HEK293 (cell line): ENCODE measurements around the gene SCUBE1.
A peak's percentile ranks its signal among the peaks of the same experiment; 100 is the strongest.

ENCODE experiments used
- CTCF ChIA-PET: fragments of 350-600 bp; formaldehyde crosslinking; extraction: SDS; loops from one replicate; lab custom pipeline; 2021; ENCODE audit warnings: antibody characterized with exemption; lab: Yijun Ruan, JAX
- POLR2A ChIA-PET: fragments of 300-600 bp; formaldehyde crosslinking; extraction: SDS; loops from one replicate; lab custom pipeline; 2020; ENCODE audit warnings: antibody characterized with exemption, inconsistent platforms; lab: Yijun Ruan, JAX
- H3K27ac ChIP-seq: fragments of 200-500 bp; sonication (Bioruptor generic); 2 replicates; pipeline ENCODE4 v1.5.1; 2014; ENCODE audit warnings: low read depth, low read length, control low read depth, inconsistent platforms; ENCODE audit errors: extremely low read depth
- H3K36me3 ChIP-seq, 2 experiments: fragments of 200-500 bp in 1 of 2; sonication (Bioruptor generic) in 1 of 2; 1 replicate in 1 of 2; 2 replicates in 1 of 2; pipeline ENCODE4 v1.5.1; 2014 to 2017; ENCODE audit warnings: inconsistent platforms in 2 of 2, low read length in 2 of 2; ENCODE audit not compliant: control insufficient read depth in 2 of 2, insufficient read depth in 1 of 2
- H3K4me1 ChIP-seq: fragments of 200-500 bp; sonication (Bioruptor generic); 2 replicates; pipeline ENCODE4 v1.5.1; 2014; ENCODE audit warnings: mild to moderate bottlenecking, low read length, inconsistent platforms; ENCODE audit not compliant: control insufficient read depth, insufficient read depth
- H3K4me3 ChIP-seq: 2 replicates; pipeline ENCODE4 v1.5.1; 2011; ENCODE audit warnings: low read depth, mild to moderate bottlenecking, control low read depth, low read length, moderate library complexity
- H3K9me3 ChIP-seq: fragments of 200-500 bp; sonication (Bioruptor generic); 2 replicates; pipeline ENCODE4 v1.5.1; 2014; ENCODE audit warnings: low read depth, low read length, inconsistent platforms; ENCODE audit not compliant: control insufficient read depth, insufficient read depth
- GFI1B ChIP-seq: fragments of 450-650 bp; formaldehyde crosslinking; IDR thresholded peaks from 2 replicates; pipeline ENCODE4 v1.5.1; 2016; ENCODE audit warnings: missing biosample characterization, missing genetic modification characterization
- GLIS1 ChIP-seq: fragments of 450-650 bp; formaldehyde crosslinking; IDR thresholded peaks from 2 replicates; pipeline ENCODE4 v1.5.1; 2016; ENCODE audit warnings: missing biosample characterization, missing genetic modification characterization
- KLF1 ChIP-seq: fragments of 450-650 bp; formaldehyde crosslinking; IDR thresholded peaks from 2 replicates; pipeline ENCODE4 v1.5.1; 2016; ENCODE audit warnings: missing biosample characterization, missing genetic modification characterization
- OSR2 ChIP-seq: fragments of 450-650 bp; formaldehyde crosslinking; IDR thresholded peaks from 2 replicates; pipeline ENCODE4 v1.5.1; 2016; ENCODE audit warnings: missing biosample characterization, missing genetic modification characterization
- REPIN1 ChIP-seq: fragments of 450-650 bp; formaldehyde crosslinking; IDR thresholded peaks from 2 replicates; pipeline ENCODE4 v1.5.1; 2017; ENCODE audit warnings: missing biosample characterization, missing genetic modification characterization, low read depth
- SALL2 ChIP-seq: fragments of 450-650 bp; formaldehyde crosslinking; IDR thresholded peaks from 2 replicates; pipeline ENCODE4 v1.5.0; 2017; ENCODE audit warnings: missing biosample characterization, mild to moderate bottlenecking, missing genetic modification characterization, borderline replicate concordance
- ZBTB1 ChIP-seq: fragments of 450-650 bp; formaldehyde crosslinking; IDR thresholded peaks from 2 replicates; pipeline ENCODE4 v1.5.1; 2016; ENCODE audit warnings: missing biosample characterization, missing genetic modification characterization
- ZBTB21 ChIP-seq: fragments of 450-650 bp; formaldehyde crosslinking; IDR thresholded peaks from 2 replicates; pipeline ENCODE4 v1.5.1; 2017; ENCODE audit warnings: missing biosample characterization, missing genetic modification characterization
- ZBTB8A ChIP-seq: fragments of 450-650 bp; formaldehyde crosslinking; IDR thresholded peaks from 2 replicates; pipeline ENCODE4 v1.5.1; 2016; ENCODE audit warnings: missing biosample characterization, missing genetic modification characterization
- ZFHX2 ChIP-seq: fragments of 450-650 bp; formaldehyde crosslinking; conservative IDR thresholded peaks from 2 replicates; pipeline ENCODE4 v1.5.1; 2016; ENCODE audit warnings: missing biosample characterization, missing genetic modification characterization
- ZIC2 ChIP-seq: fragments of 450-650 bp; formaldehyde crosslinking; IDR thresholded peaks from 2 replicates; pipeline ENCODE4 v1.5.1; 2016; ENCODE audit warnings: missing biosample characterization, missing genetic modification characterization
- ZNF114 ChIP-seq: fragments of 450-650 bp; formaldehyde crosslinking; IDR thresholded peaks from 2 replicates; pipeline ENCODE4 v1.5.0; 2017; ENCODE audit warnings: missing biosample characterization, missing genetic modification characterization
- ZNF121 ChIP-seq: fragments of 450-650 bp; formaldehyde crosslinking; IDR thresholded peaks from 2 replicates; pipeline ENCODE4 v1.5.1; 2016; ENCODE audit warnings: missing biosample characterization, missing genetic modification characterization
- ZNF169 ChIP-seq: fragments of 450-650 bp; formaldehyde crosslinking; IDR thresholded peaks from 2 replicates; pipeline ENCODE4 v1.5.1; 2016; ENCODE audit warnings: missing biosample characterization, missing genetic modification characterization
- ZNF335 ChIP-seq: fragments of 450-650 bp; formaldehyde crosslinking; conservative IDR thresholded peaks from 2 replicates; pipeline ENCODE4 v1.5.1; 2016; ENCODE audit warnings: missing biosample characterization, missing genetic modification characterization
- ZNF391 ChIP-seq: fragments of 450-650 bp; formaldehyde crosslinking; IDR thresholded peaks from 2 replicates; pipeline ENCODE4 v1.5.1; 2016; ENCODE audit warnings: low read depth, missing biosample characterization, missing genetic modification characterization, borderline replicate concordance
- ZNF510 ChIP-seq: fragments of 450-650 bp; formaldehyde crosslinking; IDR thresholded peaks from 2 replicates; pipeline ENCODE4 v1.5.1; 2018; ENCODE audit warnings: mild to moderate bottlenecking, missing genetic modification characterization, missing biosample characterization; ENCODE audit not compliant: insufficient replicate concordance
- ZNF514 ChIP-seq: fragments of 450-650 bp; formaldehyde crosslinking; IDR thresholded peaks from 2 replicates; pipeline ENCODE4 v1.5.1; 2016; ENCODE audit warnings: missing biosample characterization, missing genetic modification characterization
- ZNF529 ChIP-seq: fragments of 450-650 bp; formaldehyde crosslinking; IDR thresholded peaks from 2 replicates; pipeline ENCODE4 v1.5.1; 2017; ENCODE audit warnings: missing genetic modification characterization, missing biosample characterization; ENCODE audit not compliant: insufficient replicate concordance
- ZNF555 ChIP-seq: fragments of 450-650 bp; formaldehyde crosslinking; conservative IDR thresholded peaks from 2 replicates; pipeline ENCODE4 v1.5.1; 2017; ENCODE audit warnings: missing biosample characterization, mild to moderate bottlenecking, missing genetic modification characterization, inconsistent platforms
- ZNF621 ChIP-seq: fragments of 450-650 bp; formaldehyde crosslinking; IDR thresholded peaks from 2 replicates; pipeline ENCODE4 v1.5.1; 2017; ENCODE audit warnings: missing biosample characterization, missing genetic modification characterization
- ZNF623 ChIP-seq: fragments of 450-650 bp; formaldehyde crosslinking; IDR thresholded peaks from 2 replicates; pipeline ENCODE4 v1.5.1; 2016; ENCODE audit warnings: missing biosample characterization, missing genetic modification characterization
- ZNF777 ChIP-seq: fragments of 450-650 bp; formaldehyde crosslinking; IDR thresholded peaks from 2 replicates; pipeline ENCODE4 v1.5.1; 2017; ENCODE audit warnings: missing biosample characterization, missing genetic modification characterization, borderline replicate concordance
- TF ChIP-seq, protein P1 (sequence below): fragments of 450-650 bp; formaldehyde crosslinking; IDR thresholded peaks from 2 replicates; pipeline ENCODE4 v1.5.1; 2016; ENCODE audit warnings: missing biosample characterization, missing genetic modification characterization
- TF ChIP-seq, protein P2 (sequence below): fragments of 450-650 bp; formaldehyde crosslinking; IDR thresholded peaks from 2 replicates; pipeline ENCODE4 v1.5.1; 2016; ENCODE audit warnings: missing biosample characterization, missing genetic modification characterization

The SCUBE1 gene

GRCh38 chr22:43312608-43313007, 30.6 kb downstream of the SCUBE1 start:
- ChIA-PET POLR2A (no interaction called here), CTCF (interaction anchor here (0.6 to 2.1 kb wide), 5 partner anchors 10 to 85 kb away, joined by 3 to 12 read pairs (median 3); no protein-coding TSS in a partner anchor)
- Histone ChIP-seq H3K36me3 (no peaks in the 10 kb centered on the region), H3K27ac (peak overlapping the region; percentile 85; the same call in 1 of the 2 replicates), H3K9me3 (no peaks in the 10 kb centered on the region), H3K4me1 (peaks cover 23% of the 10 kb centered on the region), H3K4me3 (no peak overlapping the region)
- TF ChIP-seq ZBTB8A (tag by site-specific recombination) (0 out of 2 replicates have a peak, but pooled peaks have one; percentile 25), ZNF529 (no peak), ZNF335 (no peak), ZNF114 (tag by site-specific recombination) (no peak), GFI1B (tag by site-specific recombination) (no peak)

DNA sequence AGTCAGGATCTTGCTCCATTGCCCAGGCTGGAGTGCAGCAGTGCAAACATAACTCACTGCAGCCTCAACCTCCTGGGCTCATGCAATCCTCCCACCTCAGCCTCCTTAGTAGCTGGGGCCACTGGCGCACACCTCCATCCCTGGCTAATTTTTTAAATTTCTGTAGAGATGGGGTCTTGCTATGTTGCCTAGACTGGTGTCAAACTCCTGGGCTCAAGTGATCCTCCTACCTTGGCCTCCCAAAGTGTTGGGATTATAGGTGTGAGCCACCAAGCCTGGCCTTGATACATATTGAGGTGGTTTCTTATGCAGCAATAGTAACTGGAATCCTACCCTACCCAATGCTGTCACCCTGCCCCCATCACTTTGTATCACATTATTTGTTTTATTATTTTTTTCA, 32.4 kb downstream of the SCUBE1 start:
- TF ChIP-seq ZNF621 (tag by site-specific recombination) (no peak), ZNF391 (tag by site-specific recombination) (no peak), ZNF777 (tag by site-specific recombination) (no peak), REPIN1 (tag by site-specific recombination) (no peak), ZNF169 (tag by site-specific recombination) (no peak), ZBTB1 (tag by site-specific recombination) (no peak), ZNF121 (peak; percentile 99), SALL2 (tag by site-specific recombination) (no peak)
- H3K9me3 ChIP-seq = no peaks in the 10 kb centered on the region
- CTCF ChIA-PET = interaction anchor here (0.7 kb wide), 1 partner anchor 939 kb away, joined by 3 read pairs; no protein-coding TSS in a partner anchor
- H3K4me1 ChIP-seq = peaks cover 23% of the 10 kb centered on the region
- POLR2A ChIA-PET = no interaction called here
- H3K27ac ChIP-seq = no peak overlapping the region
- H3K4me3 ChIP-seq = no peak overlapping the region
- H3K36me3 ChIP-seq = no peaks in the 10 kb centered on the region

GRCh38 chr22:43310311-43310710, 32.9 kb downstream of the SCUBE1 start:
- Histone ChIP-seq H3K36me3 (no peaks in the 10 kb centered on the region), H3K9me3 (no peaks in the 10 kb centered on the region), H3K4me3 (no peak overlapping the region), H3K4me1 (peaks cover 20% of the 10 kb centered on the region), H3K27ac (no peak overlapping the region)
- POLR2A ChIA-PET = no interaction called here
- TF ChIP-seq ZNF514 (tag by site-specific recombination) (no peak), ZIC2 (tag by site-specific recombination) (peak; percentile 73), ZNF510 (tag by site-specific recombination) (no peak), OSR2 (tag by site-specific recombination) (peak; percentile 36; the same call in 1 of the 2 replicates), GLIS1 (peak; percentile 55)
- CTCF ChIA-PET = no interaction called here

GRCh38 chr22:43308836-43309235, 34.3 kb downstream of the SCUBE1 start:
- CTCF ChIA-PET = interaction anchor here (0.8 to 1.7 kb wide), 3 partner anchors 9 to 38 kb away, joined by 5 to 9 read pairs (median 5); no protein-coding TSS in a partner anchor
- no peaks in the 10 kb centered on the region for H3K36me3 ChIP-seq
- POLR2A ChIA-PET = interaction anchor here (0.9 kb wide), 1 partner anchor 30 kb away, joined by 3 read pairs; no protein-coding TSS in a partner anchor
- TF ChIP-seq ZNF335 (no peak), ZNF555 (tag by site-specific recombination) (no peak), KLF1 (tag by site-specific recombination) (no peak), ZNF623 (tag by site-specific recombination) (no peak), ZBTB21 (no peak), ZFHX2 (tag by site-specific recombination) (peak; percentile 55)
- TF ChIP-seq, protein P1, sequence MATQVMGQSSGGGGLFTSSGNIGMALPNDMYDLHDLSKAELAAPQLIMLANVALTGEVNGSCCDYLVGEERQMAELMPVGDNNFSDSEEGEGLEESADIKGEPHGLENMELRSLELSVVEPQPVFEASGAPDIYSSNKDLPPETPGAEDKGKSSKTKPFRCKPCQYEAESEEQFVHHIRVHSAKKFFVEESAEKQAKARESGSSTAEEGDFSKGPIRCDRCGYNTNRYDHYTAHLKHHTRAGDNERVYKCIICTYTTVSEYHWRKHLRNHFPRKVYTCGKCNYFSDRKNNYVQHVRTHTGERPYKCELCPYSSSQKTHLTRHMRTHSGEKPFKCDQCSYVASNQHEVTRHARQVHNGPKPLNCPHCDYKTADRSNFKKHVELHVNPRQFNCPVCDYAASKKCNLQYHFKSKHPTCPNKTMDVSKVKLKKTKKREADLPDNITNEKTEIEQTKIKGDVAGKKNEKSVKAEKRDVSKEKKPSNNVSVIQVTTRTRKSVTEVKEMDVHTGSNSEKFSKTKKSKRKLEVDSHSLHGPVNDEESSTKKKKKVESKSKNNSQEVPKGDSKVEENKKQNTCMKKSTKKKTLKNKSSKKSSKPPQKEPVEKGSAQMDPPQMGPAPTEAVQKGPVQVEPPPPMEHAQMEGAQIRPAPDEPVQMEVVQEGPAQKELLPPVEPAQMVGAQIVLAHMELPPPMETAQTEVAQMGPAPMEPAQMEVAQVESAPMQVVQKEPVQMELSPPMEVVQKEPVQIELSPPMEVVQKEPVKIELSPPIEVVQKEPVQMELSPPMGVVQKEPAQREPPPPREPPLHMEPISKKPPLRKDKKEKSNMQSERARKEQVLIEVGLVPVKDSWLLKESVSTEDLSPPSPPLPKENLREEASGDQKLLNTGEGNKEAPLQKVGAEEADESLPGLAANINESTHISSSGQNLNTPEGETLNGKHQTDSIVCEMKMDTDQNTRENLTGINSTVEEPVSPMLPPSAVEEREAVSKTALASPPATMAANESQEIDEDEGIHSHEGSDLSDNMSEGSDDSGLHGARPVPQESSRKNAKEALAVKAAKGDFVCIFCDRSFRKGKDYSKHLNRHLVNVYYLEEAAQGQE (tag by site-specific recombination) = no peak
- TF ChIP-seq, protein P2, sequence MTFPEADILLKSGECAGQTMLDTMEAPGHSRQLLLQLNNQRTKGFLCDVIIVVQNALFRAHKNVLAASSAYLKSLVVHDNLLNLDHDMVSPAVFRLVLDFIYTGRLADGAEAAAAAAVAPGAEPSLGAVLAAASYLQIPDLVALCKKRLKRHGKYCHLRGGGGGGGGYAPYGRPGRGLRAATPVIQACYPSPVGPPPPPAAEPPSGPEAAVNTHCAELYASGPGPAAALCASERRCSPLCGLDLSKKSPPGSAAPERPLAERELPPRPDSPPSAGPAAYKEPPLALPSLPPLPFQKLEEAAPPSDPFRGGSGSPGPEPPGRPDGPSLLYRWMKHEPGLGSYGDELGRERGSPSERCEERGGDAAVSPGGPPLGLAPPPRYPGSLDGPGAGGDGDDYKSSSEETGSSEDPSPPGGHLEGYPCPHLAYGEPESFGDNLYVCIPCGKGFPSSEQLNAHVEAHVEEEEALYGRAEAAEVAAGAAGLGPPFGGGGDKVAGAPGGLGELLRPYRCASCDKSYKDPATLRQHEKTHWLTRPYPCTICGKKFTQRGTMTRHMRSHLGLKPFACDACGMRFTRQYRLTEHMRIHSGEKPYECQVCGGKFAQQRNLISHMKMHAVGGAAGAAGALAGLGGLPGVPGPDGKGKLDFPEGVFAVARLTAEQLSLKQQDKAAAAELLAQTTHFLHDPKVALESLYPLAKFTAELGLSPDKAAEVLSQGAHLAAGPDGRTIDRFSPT (tag by site-specific recombination) = no peak

More at GRCh38 chr22:43308836-43309235, 34.3 kb downstream of the SCUBE1 start:
- H3K4me1 ChIP-seq = peaks cover 14% of the 10 kb centered on the region
- no peak overlapping the region for H3K4me3 ChIP-seq
- H3K27ac ChIP-seq = no peak overlapping the region
- no peaks in the 10 kb centered on the region for H3K9me3 ChIP-seq
